Liver (tissue), 5 donors: Measurements from ENCODE around the gene MICU1. TPM values are rescaled to one million over a fixed set of nuclear protein-coding genes. Genes with fewer than 3 reads are reported as not detected.

Experiments
- polyA plus RNA-seq, 2 donors: library from polyadenylated mRNA; stranded (reverse) in 1 of 2; unstranded in 1 of 2; fragments of 200-250 nt in 1 of 2; fragments of >200 nt in 1 of 2; fragmentation: Nextera tagmentation in 1 of 2; extraction: Ambion mirVana in 1 of 2; gene quantifications; one replicate each; pipeline versions ENCODE4 v1.2.1 to v1.2.3, GENCODE V29; 2013 to 2015
- small RNA-seq: library from RNA; depleted of rRNA; stranded (forward); fragments of <200 nt; gene quantifications from one replicate; pipeline ENCODE3, GENCODE V24; 2014
- total RNA-seq, 2 donors: library from RNA; depleted of rRNA; stranded (reverse); fragments of >200 nt; gene quantifications; one replicate each; pipeline ENCODE4 v1.2.3, GENCODE V29; 2014
- donor health status: healthy.
- donor health status: healthy.
- donor health status: healthy.

Gene MICU1
- total and polyA plus RNA-seq, 4 donors, result 26.4 to 47.4 (median 32.1) TPM

Small RNA genes lying within 50 kb of the gene (small RNA-seq; reads per million reads assigned to genes)
- not detected for gene AL513185.2
- gene HMGN2P34, result not detected
- gene RF00019, result not detected
- gene RN7SL840P, result not detected
- not detected for gene RNU6-805P

Other genes starting within 250 kb of the MICU1 start
- gene MCU, start 66.1 kb upstream of the MICU1 start, total RNA-seq, result 10 to 100 TPM; 10.5 to 13.0 TPM
- 1 to 10 TPM; 6.4 to 7.0 TPM for gene MCU, start 66.1 kb upstream of the MICU1 start, polyA plus RNA-seq